IMR-90 (cell line): Measurements from ENCODE around the gene POLR1D. TPM values are rescaled to one million over a fixed set of nuclear protein-coding genes. Genes with fewer than 3 reads are reported as not detected.

ENCODE experiments used
- ATAC-seq: fragments of 200-7000 bp; cut with Tn5 transposase; 2 replicates; pipeline ENCODE4 v1.9.1; 2020; ENCODE audit warnings: low read depth, mild to moderate bottlenecking, moderate library complexity
- BruUV-seq: library from RNA; stranded (reverse); fragments of 400-500 nt; replicated peaks from 2 replicates; lab custom pipeline; 2021; lab: Mats Ljungman, UMichigan
- CTCF ChIA-PET: fragments of 300-600 bp; formaldehyde crosslinking; extraction: SDS; loops from one replicate; lab custom pipeline; 2021; ENCODE audit warnings: antibody characterized with exemption; lab: Yijun Ruan, JAX
- POLR2A ChIA-PET: fragments of 300-600 bp; sonication (Branson Sonifier 250); formaldehyde crosslinking; loops from one replicate; lab custom pipeline; 2022; ENCODE audit warnings: antibody characterized with exemption; ENCODE audit not compliant: unreplicated experiment; lab: Charles Lee
- DNase-seq: peaks from one replicate; pipeline ENCODE4 v3.0.0; 2013
- H2AFZ ChIP-seq: replicated peaks from 2 replicates; pipeline ENCODE3; 2013; ENCODE audit warnings: low read length, mild to moderate bottlenecking; ENCODE audit not compliant: poor library complexity
- H2AK5ac ChIP-seq: 2 replicates; pipeline ENCODE4 v1.6.1; 2013; ENCODE audit warnings: low read depth, low read length, inconsistent platforms
- H2AK9ac ChIP-seq: replicated peaks from 2 replicates; pipeline ENCODE3; 2013; ENCODE audit warnings: mild to moderate bottlenecking, low read depth, low read length, moderate library complexity; ENCODE audit not compliant: poor library complexity
- H2BK120ac ChIP-seq: 2 replicates; pipeline ENCODE4 v1.6.1; 2013; ENCODE audit warnings: low read depth, low read length, inconsistent platforms
- H2BK15ac ChIP-seq: 3 replicates; pipeline ENCODE4 v1.6.1; 2013; ENCODE audit warnings: low read depth, low read length, inconsistent platforms
- H2BK20ac ChIP-seq: 2 replicates; pipeline ENCODE4 v1.6.1; 2013; ENCODE audit warnings: low read depth, mild to moderate bottlenecking, inconsistent platforms, low read length, moderate library complexity
- H2BK5ac ChIP-seq: 2 replicates; pipeline ENCODE4 v1.6.1; 2013; ENCODE audit warnings: mild to moderate bottlenecking, low read depth, low read length, inconsistent platforms; ENCODE audit not compliant: poor library complexity, severe bottlenecking
- H3K14ac ChIP-seq: replicated peaks from 2 replicates; pipeline ENCODE4 v1.6.1; 2013; ENCODE audit warnings: low read depth, low read length, inconsistent platforms
- H3K18ac ChIP-seq: 2 replicates; pipeline ENCODE4 v1.6.1; 2013; ENCODE audit warnings: low read depth, low read length, control low read depth
- H3K23ac ChIP-seq: 2 replicates; pipeline ENCODE4 v1.6.1; 2013; ENCODE audit warnings: low read depth, low read length, inconsistent platforms
- H3K27ac ChIP-seq: 2 replicates; pipeline ENCODE4 v1.5.1; 2013; ENCODE audit warnings: mild to moderate bottlenecking, control low read depth, low read length; ENCODE audit not compliant: insufficient read depth
- H3K27me3 ChIP-seq: 2 replicates; pipeline ENCODE4 v1.6.1; 2013; ENCODE audit warnings: low read length; ENCODE audit not compliant: control insufficient read depth, insufficient read depth
- H3K36me3 ChIP-seq: 2 replicates; pipeline ENCODE4 v1.6.1; 2013; ENCODE audit warnings: low read length, mixed read lengths; ENCODE audit not compliant: control insufficient read depth, insufficient read depth
- H3K4ac ChIP-seq: 2 replicates; pipeline ENCODE4 v1.6.1; 2013; ENCODE audit warnings: low read depth, low read length, inconsistent platforms
- H3K4me1 ChIP-seq: 2 replicates; pipeline ENCODE4 v1.6.1; 2013; ENCODE audit warnings: low read length, mixed read lengths; ENCODE audit not compliant: control insufficient read depth, insufficient read depth
- H3K4me2 ChIP-seq: 2 replicates; pipeline ENCODE4 v1.6.1; 2013; ENCODE audit warnings: low read depth, mild to moderate bottlenecking, control low read depth, low read length, moderate library complexity
- H3K4me3 ChIP-seq: 2 replicates; pipeline ENCODE4 v1.5.1; 2013; ENCODE audit warnings: low read depth, mild to moderate bottlenecking, control low read depth, low read length, moderate library complexity; ENCODE audit not compliant: insufficient read depth
- H3K56ac ChIP-seq: 2 replicates; pipeline ENCODE4 v1.6.1; 2013; ENCODE audit warnings: low read length, inconsistent platforms; ENCODE audit not compliant: insufficient read depth; ENCODE audit errors: extremely low read depth
- H3K79me1 ChIP-seq, 2 experiments: 2 replicates each; pipeline ENCODE4 v1.6.1; 2013; ENCODE audit warnings: low read length in 2 of 2, inconsistent platforms in 1 of 2, low read depth in 1 of 2
- H3K9ac ChIP-seq: 2 replicates; pipeline ENCODE4 v1.6.1; 2013; ENCODE audit warnings: low read depth, low read length, control low read depth
- H3K9me1 ChIP-seq: 2 replicates; pipeline ENCODE4 v1.6.1; 2013; ENCODE audit warnings: low read length, inconsistent platforms; ENCODE audit not compliant: insufficient read depth
- H3K9me3 ChIP-seq: 2 replicates; pipeline ENCODE4 v1.6.1; 2013; ENCODE audit warnings: low read length; ENCODE audit not compliant: control insufficient read depth, insufficient read depth
- H4K20me1 ChIP-seq: 2 replicates; pipeline ENCODE4 v1.6.1; 2013; ENCODE audit warnings: low read length, inconsistent platforms; ENCODE audit not compliant: insufficient read depth
- H4K5ac ChIP-seq: 2 replicates; pipeline ENCODE4 v1.6.1; 2013; ENCODE audit warnings: mild to moderate bottlenecking, low read depth, low read length, control low read depth
- H4K8ac ChIP-seq, 2 experiments: 2 replicates each; pipeline ENCODE4 v1.6.1; 2013; ENCODE audit warnings: low read depth in 2 of 2, low read length in 2 of 2, control low read depth in 1 of 2, inconsistent platforms in 1 of 2
- H4K91ac ChIP-seq: 2 replicates; pipeline ENCODE4 v1.6.1; 2013; ENCODE audit warnings: low read depth, low read length, inconsistent platforms; ENCODE audit not compliant: insufficient read depth
- MAFK ChIP-seq: IDR thresholded peaks from 2 replicates; pipeline ENCODE4 v1.6.1; 2012; ENCODE audit warnings: low read depth, low read length, improper control_type of control experiment
- POLR2A ChIP-seq: IDR thresholded peaks from 2 replicates; pipeline ENCODE4 v1.6.1; 2012; ENCODE audit warnings: mild to moderate bottlenecking, low read depth, low read length
- RCOR1 ChIP-seq: IDR thresholded peaks from 2 replicates; pipeline ENCODE4 v1.6.1; 2012; ENCODE audit warnings: mild to moderate bottlenecking, low read length, improper control_type of control experiment; ENCODE audit not compliant: insufficient replicate concordance
- WGBS, 2 experiments: methylation state at CpG; one replicate each; pipeline versions ENCODE4 v1.1.5 to v1.1.7; 2013; ENCODE audit warnings: missing lambda C conversion rate in 2 of 2; ENCODE audit not compliant: insufficient read length in 1 of 2; ENCODE audit errors: extremely low coverage in 2 of 2; 5-methylcytosine and 5-hydroxymethylcytosine counted together
- dilution Hi-C: fragments of 300-500 bp; cut with HindIII; formaldehyde crosslinking; loops from one replicate; pipeline ENCODE4 v1.14.3; 2018; ENCODE audit warnings: low sequenced_read_pairs; ENCODE audit not compliant: unreplicated experiment
- in situ Hi-C: fragments of 300-500 bp; cut with MboI; formaldehyde crosslinking; loops from 3 replicates; pipeline ENCODE4 v1.14.3; 2019; ENCODE audit warnings: low sequenced_read_pairs, inconsistent platforms, mixed read lengths
- intact Hi-C: fragments of 100-400 bp; cut with micrococcal nuclease; formaldehyde crosslinking; loops from 2 replicates; pipeline ENCODE4 v1.10.0; 2022
- polyA plus RNA-seq, 3 experiments: library from polyadenylated mRNA; depleted of rRNA; stranded (reverse); fragments of >200 nt; gene quantifications; 2 replicates each; pipeline ENCODE4 v1.2.3, GENCODE V29; 2012; ENCODE audit warnings: low replicate concordance in 1 of 3
- total RNA-seq: library from RNA; depleted of rRNA; stranded (reverse); fragments of >200 nt; gene quantifications from 2 replicates; pipeline ENCODE4 v1.2.3, GENCODE V29; 2012

Gene POLR1D
- total and polyA plus RNA-seq, 2 of the 4 experiments (the other 2 are of a cell fraction): 65.4 to 110 TPM

GRCh38 chr13:27621116-27621365 lies 651 bp upstream of the POLR1D start:
- ChIA-PET CTCF (interaction anchor here (2.3 kb wide), 1 partner anchor 88 kb away, joined by 10 read pairs; no protein-coding TSS in a partner anchor), POLR2A (no interaction called here)
- no peak overlapping the region for H4K91ac ChIP-seq
- ATAC-seq (no peak), DNase-seq (no peak)
- WGBS, 2 experiments: 0% methylated on average over 2 of the region's 8 CpGs; no CpG with 5 or more reads in 1 of the 2 experiments
- dilution Hi-C loops: no loop called here
- peaks cover 7% of the 10 kb centered on the region; the same call in 1 of the 2 replicates for H3K36me3 ChIP-seq
- H3K9ac ChIP-seq: peak overlapping the region; percentile 29
- H4K8ac ChIP-seq: peak overlapping the region; percentile 36 to 56; a peak in 2 of 4 replicates
- TF ChIP-seq MAFK (no peak), POLR2A (no peak), RCOR1 (no peak)
- H2BK20ac ChIP-seq: no peak overlapping the region
- H3K27ac ChIP-seq: peak overlapping the region; percentile 61
- BruUV-seq: no TSS peak
- H3K4me1 ChIP-seq: no peaks in the 10 kb centered on the region
- no peaks in the 10 kb centered on the region for H3K9me3 ChIP-seq
- H3K9me1 ChIP-seq: peaks cover 9% of the 10 kb centered on the region
- H4K20me1 ChIP-seq: peaks cover 13% of the 10 kb centered on the region; the same call in 1 of the 2 replicates
- 0 out of 2 replicates have a peak overlapping the region, but pooled peaks have one; percentile 63 for H3K23ac ChIP-seq
- peak overlapping the region; percentile 92 for H2AK9ac ChIP-seq
- H3K4me2 ChIP-seq: peak overlapping the region; percentile 94
- peaks cover 47 to 63% of the 10 kb centered on the region in 2 experiments for H3K79me1 ChIP-seq
- H2AK5ac ChIP-seq: no peak overlapping the region
- peak overlapping the region; percentile 99 for H3K4me3 ChIP-seq
- H2BK15ac ChIP-seq: no peak overlapping the region
- intact Hi-C loops: loop anchor here (2.0 to 10.0 kb wide), 4 partner anchors 44 to 246 kb away; partner anchors contain the start of gene GSX1
- H2BK120ac ChIP-seq: no peak overlapping the region
- H3K14ac ChIP-seq: no peak overlapping the region
- in situ Hi-C loops: loop anchor here (25.0 kb wide), 1 partner anchor 634 kb away; no protein-coding TSS in a partner anchor
- H4K5ac ChIP-seq: no peak overlapping the region
- peak overlapping the region; percentile 97 for H2AFZ ChIP-seq
- H3K18ac ChIP-seq: no peak overlapping the region
- no peaks in the 10 kb centered on the region for H3K27me3 ChIP-seq
- H2BK5ac ChIP-seq: peak overlapping the region; percentile 5
- peak overlapping the region; percentile 13; the same call in 1 of the 2 replicates for H3K4ac ChIP-seq
- H3K56ac ChIP-seq: no peak overlapping the region
